ENCODE results near the gene SMG7.
A peak's percentile ranks its signal among the peaks of the same experiment; 100 is the strongest.

The SMG7 gene

DNA sequence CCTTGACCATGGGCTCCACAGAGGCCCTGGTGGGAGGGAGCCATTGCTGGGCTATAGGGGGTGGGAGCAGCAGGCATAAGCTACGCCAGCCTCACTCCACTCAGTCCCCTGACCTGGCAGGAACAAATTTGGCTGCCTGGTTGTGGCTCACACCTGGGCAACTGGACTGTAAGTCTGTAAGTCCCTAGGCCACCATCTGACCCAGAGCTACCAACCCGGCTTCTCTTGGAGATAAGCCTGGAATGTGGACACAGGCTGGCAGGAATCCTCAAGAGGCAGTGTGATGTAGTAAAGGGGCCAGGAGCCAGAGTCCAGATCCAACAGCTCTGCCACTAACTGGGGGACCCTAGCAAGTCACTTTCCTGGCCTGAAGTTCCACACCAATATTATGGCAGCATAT is 106.6 kb downstream of the SMG7 start:
- H3K4me3 ChIP-seq (ENCODE audit: control insufficient read depth, low read depth, low read length): no peak overlapping the region
- TF ChIP-seq CTCF (conservative IDR thresholded peaks at IDR 0.05; ENCODE audit: control insufficient read depth, insufficient read depth, low read depth, low read length): no peak
- no peak for DNase-seq (ENCODE audit: low read depth)

DNA sequence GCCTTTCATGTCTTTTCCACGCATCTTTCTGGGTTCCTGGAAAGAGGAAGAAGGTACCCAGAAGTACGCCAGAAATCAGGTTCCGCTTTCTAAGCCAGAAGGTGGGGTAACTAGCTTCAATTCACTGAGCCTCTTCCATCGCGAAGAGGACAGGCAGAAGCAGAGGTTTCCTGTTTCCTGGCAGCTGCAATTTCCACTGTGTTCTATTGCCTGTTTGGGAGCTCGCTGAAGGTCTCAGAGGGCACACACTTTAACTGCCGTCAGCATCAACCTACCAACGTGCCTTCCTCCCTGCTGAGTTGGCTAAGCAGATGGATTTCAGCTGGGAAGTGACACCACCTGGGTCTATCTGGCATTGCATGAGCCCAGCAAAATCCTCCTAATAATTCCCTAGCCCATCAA is 108.0 kb downstream of the SMG7 start:
- TF ChIP-seq CTCF (conservative IDR thresholded peaks at IDR 0.05; ENCODE audit: control insufficient read depth, insufficient read depth, low read depth, low read length): peak; percentile 26
- no peak overlapping the region for H3K4me3 ChIP-seq (ENCODE audit: control insufficient read depth, low read depth, low read length)
- DNase-seq (ENCODE audit: low read depth): peak; percentile 31

DNA sequence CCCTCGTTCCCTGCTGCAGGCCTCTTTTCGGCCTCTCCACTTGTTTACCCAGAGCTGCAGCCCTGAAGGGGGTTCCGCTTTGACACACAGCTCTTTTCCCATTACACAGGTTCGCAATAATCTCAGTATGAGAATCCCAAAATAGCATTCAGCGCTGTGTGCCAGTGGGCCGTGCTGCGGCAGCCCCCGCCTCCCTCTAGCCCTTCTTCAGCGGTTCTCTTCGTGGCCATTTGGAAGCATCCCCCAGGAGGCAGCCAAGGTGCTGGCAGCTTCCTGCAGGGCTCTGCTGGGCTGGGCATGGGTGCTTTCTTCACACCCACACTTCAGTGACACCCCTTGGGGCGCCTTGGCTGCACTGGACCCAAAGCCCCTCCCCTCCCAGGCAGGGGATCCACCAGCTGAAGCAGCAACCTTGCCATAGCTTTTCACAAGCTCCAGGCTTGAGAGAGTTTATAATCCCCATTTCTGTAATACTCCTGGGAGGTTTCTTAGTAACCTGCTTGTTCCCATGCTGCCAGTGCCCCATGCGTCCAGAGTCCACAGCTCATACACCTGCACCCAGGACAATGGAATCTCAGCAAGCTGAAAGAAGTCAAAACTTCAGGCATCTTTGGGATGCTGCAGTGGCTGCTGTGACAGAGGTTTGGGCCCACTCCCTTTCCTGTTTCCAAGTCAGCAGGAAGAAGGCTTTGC is 109.9 kb downstream of the SMG7 start:
- TF ChIP-seq CTCF (conservative IDR thresholded peaks at IDR 0.05; ENCODE audit: control insufficient read depth, insufficient read depth, low read depth, low read length): no peak
- DNase-seq (ENCODE audit: low read depth): no peak
- no peak overlapping the region for H3K4me3 ChIP-seq (ENCODE audit: control insufficient read depth, low read depth, low read length)

DNA sequence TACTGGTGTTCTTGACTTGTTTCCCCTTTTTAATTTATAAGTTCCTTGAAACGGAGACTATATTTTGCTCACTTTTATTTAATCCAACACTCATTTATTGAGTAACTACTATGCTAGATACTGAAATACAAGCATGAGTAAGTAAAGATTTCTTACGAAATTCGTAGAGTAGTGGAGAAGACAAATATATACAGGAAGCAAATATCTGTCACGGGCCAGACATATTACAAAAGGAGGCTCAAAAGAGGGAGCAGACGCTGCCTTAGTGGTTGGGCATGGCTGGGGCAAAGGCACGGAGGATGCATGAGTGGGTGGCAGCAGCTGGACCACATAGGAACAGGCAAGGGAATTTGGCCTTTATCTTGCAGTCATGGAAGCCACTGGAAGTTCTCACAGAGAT is 111.2 kb downstream of the SMG7 start:
- H3K4me3 ChIP-seq (ENCODE audit: control insufficient read depth, low read depth, low read length): no peak overlapping the region
- TF ChIP-seq CTCF (conservative IDR thresholded peaks at IDR 0.05; ENCODE audit: control insufficient read depth, insufficient read depth, low read depth, low read length): no peak
- DNase-seq (ENCODE audit: low read depth): peak; percentile 25

GRCh38 chr1:183584147-183584546 is 111.8 kb downstream of the SMG7 start:
- no peak for DNase-seq (ENCODE audit: low read depth)
- no peak for TF ChIP-seq CTCF (conservative IDR thresholded peaks at IDR 0.05; ENCODE audit: control insufficient read depth, insufficient read depth, low read depth, low read length)
- no peak overlapping the region for H3K4me3 ChIP-seq (ENCODE audit: control insufficient read depth, low read depth, low read length)

DNA sequence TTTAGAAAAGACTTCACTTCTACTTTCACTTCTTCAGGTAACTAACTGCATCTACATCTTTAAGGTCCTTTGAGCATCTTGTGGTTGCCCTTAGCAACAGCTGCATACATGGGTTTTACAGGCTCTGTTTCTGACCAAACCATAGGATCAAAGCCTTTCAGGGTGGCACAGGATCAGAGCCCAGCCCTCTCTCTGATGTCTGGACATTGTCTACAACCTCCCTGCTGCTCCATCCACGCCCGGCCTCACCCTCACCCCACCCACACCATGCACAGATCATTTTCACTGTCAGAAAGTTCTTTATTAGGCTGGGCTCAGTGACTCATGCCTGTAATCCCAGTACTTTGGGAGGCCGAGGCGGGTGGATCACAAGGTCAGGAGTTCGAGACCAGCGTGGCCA is 112.7 kb downstream of the SMG7 start:
- DNase-seq (ENCODE audit: low read depth): no peak
- no peak overlapping the region for H3K4me3 ChIP-seq (ENCODE audit: control insufficient read depth, low read depth, low read length)
- TF ChIP-seq CTCF (conservative IDR thresholded peaks at IDR 0.05; ENCODE audit: control insufficient read depth, insufficient read depth, low read depth, low read length): no peak

- TF ChIP-seq CTCF (conservative IDR thresholded peaks at IDR 0.05; ENCODE audit: control insufficient read depth, insufficient read depth, low read depth, low read length): no peak
- H3K4me3 ChIP-seq (ENCODE audit: control insufficient read depth, low read depth, low read length): no peak overlapping the region
- DNase-seq (ENCODE audit: low read depth): no peak
Measured at GRCh38 chr1:183586455-183586854, 114.2 kb downstream of the SMG7 start.
